ENCODE data around the gene CORO1C.

CORO1C gene

GRCh38 chr12:108611884-108612415 is 119.4 kb downstream of the CORO1C start:
- H3K9me3 ChIP-seq (ENCODE audit: control insufficient read depth in 2 of 2, low read length in 2 of 2) = no peaks in the 10 kb centered on the region
- no peak overlapping the region for H3K9ac ChIP-seq (ENCODE audit: low read length in 2 of 2)
- H3K36me3 ChIP-seq (ENCODE audit: control insufficient read depth in 2 of 2, insufficient read depth in 2 of 2, low read length in 2 of 2) = no peaks in the 10 kb centered on the region
- H3K4me3 ChIP-seq (ENCODE audit: low read length in 2 of 2) = no peak overlapping the region
- no peak overlapping the region for H3K27ac ChIP-seq (ENCODE audit: low read length)
- H3K27me3 ChIP-seq (ENCODE audit: control insufficient read depth in 1 of 2, insufficient read depth in 2 of 2, low read length in 2 of 2) = no peaks in the 10 kb centered on the region
- peaks cover 11% of the 10 kb centered on the region for H3K4me1 ChIP-seq (ENCODE audit: control insufficient read depth, insufficient read depth, low read length)

DNA sequence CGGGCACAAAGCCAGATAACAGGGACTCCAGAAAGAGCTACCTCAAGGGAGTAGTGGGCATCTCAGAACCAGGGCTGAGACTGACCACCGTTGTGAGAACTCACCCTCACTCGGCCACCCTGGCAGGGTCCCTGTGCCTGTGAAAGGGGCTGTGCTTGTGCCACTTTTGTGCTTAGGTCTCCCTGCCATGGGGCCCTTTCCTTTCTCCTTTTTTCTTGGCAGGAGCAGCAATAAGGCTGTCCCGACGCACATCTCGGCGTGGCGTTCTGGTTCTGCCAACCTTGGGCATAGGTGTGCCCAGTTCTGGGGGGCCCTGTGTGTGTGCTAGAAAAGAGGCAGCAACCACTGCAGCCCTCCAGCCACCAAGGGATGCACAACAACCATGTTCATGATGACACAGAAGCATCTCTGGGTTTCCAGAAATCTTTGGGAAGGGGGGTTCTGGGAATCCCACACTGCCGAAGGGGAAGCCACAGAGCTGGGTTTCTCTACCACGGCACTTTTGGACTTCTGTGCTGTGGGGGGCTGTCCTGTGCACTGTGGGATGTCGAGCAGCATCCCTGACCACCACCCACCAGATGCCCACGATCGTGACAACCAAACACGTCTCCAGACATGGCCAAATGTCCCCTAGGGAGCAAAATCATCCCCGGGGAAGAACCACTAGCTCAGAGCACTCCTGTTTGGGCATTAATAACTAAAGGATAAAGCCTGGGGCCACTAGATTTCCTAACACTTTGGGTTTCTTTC is 120.3 kb downstream of the CORO1C start:
- Histone ChIP-seq H3K27ac (ENCODE audit: low read length) (no peak overlapping the region), H3K4me1 (ENCODE audit: control insufficient read depth, insufficient read depth, low read length) (peaks cover 11% of the 10 kb centered on the region), H3K9ac (ENCODE audit: low read length in 2 of 2) (no peak overlapping the region), H3K9me3 (ENCODE audit: control insufficient read depth in 2 of 2, low read length in 2 of 2) (no peaks in the 10 kb centered on the region), H3K27me3 (ENCODE audit: control insufficient read depth in 1 of 2, insufficient read depth in 2 of 2, low read length in 2 of 2) (no peaks in the 10 kb centered on the region), H3K36me3 (ENCODE audit: control insufficient read depth in 2 of 2, insufficient read depth in 2 of 2, low read length in 2 of 2) (no peaks in the 10 kb centered on the region), H3K4me3 (ENCODE audit: low read length in 2 of 2) (no peak overlapping the region)

DNA sequence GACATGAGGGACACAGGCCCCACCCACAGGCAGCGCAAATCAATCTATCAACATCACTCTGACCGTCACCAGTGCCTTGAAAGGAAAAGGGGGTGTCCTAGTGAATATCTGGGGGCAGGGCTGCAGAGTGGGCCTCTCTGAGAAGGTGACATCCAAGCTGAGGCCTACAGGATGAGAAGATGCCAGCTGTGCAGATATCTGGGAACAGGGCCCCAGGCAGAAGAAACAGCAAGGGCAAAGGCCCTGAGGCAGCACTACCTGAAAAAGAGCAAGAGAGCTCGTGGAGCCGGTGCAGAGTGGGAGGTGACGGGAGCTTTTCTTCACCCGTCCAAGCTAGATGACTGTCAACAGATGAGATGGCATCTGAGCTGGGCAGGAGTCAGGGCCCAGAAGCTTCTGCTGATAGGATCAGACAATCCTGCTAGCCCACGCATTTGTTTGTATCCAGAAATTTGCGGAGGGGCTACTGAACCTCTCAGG is 120.9 kb downstream of the CORO1C start:
- Histone ChIP-seq H3K4me1 (ENCODE audit: control insufficient read depth, insufficient read depth, low read length) (peaks cover 11% of the 10 kb centered on the region), H3K27me3 (ENCODE audit: control insufficient read depth in 1 of 2, insufficient read depth in 2 of 2, low read length in 2 of 2) (no peaks in the 10 kb centered on the region), H3K36me3 (ENCODE audit: control insufficient read depth in 2 of 2, insufficient read depth in 2 of 2, low read length in 2 of 2) (no peaks in the 10 kb centered on the region), H3K9ac (ENCODE audit: low read length in 2 of 2) (no peak overlapping the region), H3K27ac (ENCODE audit: low read length) (no peak overlapping the region), H3K4me3 (ENCODE audit: low read length in 2 of 2) (no peak overlapping the region), H3K9me3 (ENCODE audit: control insufficient read depth in 2 of 2, low read length in 2 of 2) (no peaks in the 10 kb centered on the region)

- Histone ChIP-seq H3K27ac (ENCODE audit: low read length) (no peak overlapping the region), H3K4me1 (ENCODE audit: control insufficient read depth, insufficient read depth, low read length) (peaks cover 11% of the 10 kb centered on the region), H3K4me3 (ENCODE audit: low read length in 2 of 2) (no peak overlapping the region), H3K9ac (ENCODE audit: low read length in 2 of 2) (no peak overlapping the region), H3K36me3 (ENCODE audit: control insufficient read depth in 2 of 2, insufficient read depth in 2 of 2, low read length in 2 of 2) (no peaks in the 10 kb centered on the region), H3K9me3 (ENCODE audit: control insufficient read depth in 2 of 2, low read length in 2 of 2) (no peaks in the 10 kb centered on the region), H3K27me3 (ENCODE audit: control insufficient read depth in 1 of 2, insufficient read depth in 2 of 2, low read length in 2 of 2) (no peaks in the 10 kb centered on the region)
These were observed 121.6 kb downstream of the CORO1C start for GRCh38 chr12:108609537-108610335.

DNA sequence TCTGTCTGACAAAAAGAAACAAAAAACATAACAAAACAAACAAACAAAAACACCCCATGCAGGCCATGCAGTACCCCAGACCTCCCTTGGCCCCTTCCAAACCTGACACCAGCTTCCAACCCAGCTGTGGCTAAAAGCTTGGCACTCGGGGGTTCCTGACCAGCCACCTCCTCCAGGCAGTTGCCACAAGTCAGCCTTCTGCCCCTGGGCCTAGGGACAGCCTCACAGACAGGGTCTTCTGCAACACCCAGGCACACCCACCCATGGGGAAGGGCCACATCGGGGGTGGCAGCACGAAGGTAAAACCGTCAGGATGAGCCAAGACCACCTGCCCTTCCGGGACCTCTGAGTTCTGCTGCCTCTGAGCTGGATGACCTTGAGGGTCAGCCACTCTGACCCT is 122.7 kb downstream of the CORO1C start:
- Histone ChIP-seq H3K27ac (ENCODE audit: low read length) (no peak overlapping the region), H3K9ac (ENCODE audit: low read length in 2 of 2) (no peak overlapping the region), H3K36me3 (ENCODE audit: control insufficient read depth in 2 of 2, insufficient read depth in 2 of 2, low read length in 2 of 2) (no peaks in the 10 kb centered on the region), H3K4me1 (ENCODE audit: control insufficient read depth, insufficient read depth, low read length) (peaks cover 11% of the 10 kb centered on the region), H3K9me3 (ENCODE audit: control insufficient read depth in 2 of 2, low read length in 2 of 2) (no peaks in the 10 kb centered on the region), H3K27me3 (ENCODE audit: control insufficient read depth in 1 of 2, insufficient read depth in 2 of 2, low read length in 2 of 2) (no peaks in the 10 kb centered on the region), H3K4me3 (ENCODE audit: low read length in 2 of 2) (no peak overlapping the region)

GRCh38 chr12:108607981-108608600 is 123.2 kb downstream of the CORO1C start:
- Histone ChIP-seq H3K4me3 (ENCODE audit: low read length in 2 of 2) (no peak overlapping the region), H3K36me3 (ENCODE audit: control insufficient read depth in 2 of 2, insufficient read depth in 2 of 2, low read length in 2 of 2) (no peaks in the 10 kb centered on the region), H3K27me3 (ENCODE audit: control insufficient read depth in 1 of 2, insufficient read depth in 2 of 2, low read length in 2 of 2) (no peaks in the 10 kb centered on the region), H3K9ac (ENCODE audit: low read length in 2 of 2) (no peak overlapping the region), H3K4me1 (ENCODE audit: control insufficient read depth, insufficient read depth, low read length) (peaks cover 9% of the 10 kb centered on the region), H3K9me3 (ENCODE audit: control insufficient read depth in 2 of 2, low read length in 2 of 2) (no peaks in the 10 kb centered on the region), H3K27ac (ENCODE audit: low read length) (no peak overlapping the region)

GRCh38 chr12:108606492-108606891 is 124.8 kb downstream of the CORO1C start:
- H3K27ac ChIP-seq (ENCODE audit: low read length) = peak overlapping the region; percentile 24
- peaks cover 9% of the 10 kb centered on the region for H3K4me1 ChIP-seq (ENCODE audit: control insufficient read depth, insufficient read depth, low read length)
- no peaks in the 10 kb centered on the region for H3K36me3 ChIP-seq (ENCODE audit: control insufficient read depth in 2 of 2, insufficient read depth in 2 of 2, low read length in 2 of 2)
- no peak overlapping the region for H3K4me3 ChIP-seq (ENCODE audit: low read length in 2 of 2)
- H3K27me3 ChIP-seq (ENCODE audit: control insufficient read depth in 1 of 2, insufficient read depth in 2 of 2, low read length in 2 of 2) = no peaks in the 10 kb centered on the region
- H3K9me3 ChIP-seq (ENCODE audit: control insufficient read depth in 2 of 2, low read length in 2 of 2) = no peaks in the 10 kb centered on the region
- H3K9ac ChIP-seq (ENCODE audit: low read length in 2 of 2) = no peak overlapping the region

DNA sequence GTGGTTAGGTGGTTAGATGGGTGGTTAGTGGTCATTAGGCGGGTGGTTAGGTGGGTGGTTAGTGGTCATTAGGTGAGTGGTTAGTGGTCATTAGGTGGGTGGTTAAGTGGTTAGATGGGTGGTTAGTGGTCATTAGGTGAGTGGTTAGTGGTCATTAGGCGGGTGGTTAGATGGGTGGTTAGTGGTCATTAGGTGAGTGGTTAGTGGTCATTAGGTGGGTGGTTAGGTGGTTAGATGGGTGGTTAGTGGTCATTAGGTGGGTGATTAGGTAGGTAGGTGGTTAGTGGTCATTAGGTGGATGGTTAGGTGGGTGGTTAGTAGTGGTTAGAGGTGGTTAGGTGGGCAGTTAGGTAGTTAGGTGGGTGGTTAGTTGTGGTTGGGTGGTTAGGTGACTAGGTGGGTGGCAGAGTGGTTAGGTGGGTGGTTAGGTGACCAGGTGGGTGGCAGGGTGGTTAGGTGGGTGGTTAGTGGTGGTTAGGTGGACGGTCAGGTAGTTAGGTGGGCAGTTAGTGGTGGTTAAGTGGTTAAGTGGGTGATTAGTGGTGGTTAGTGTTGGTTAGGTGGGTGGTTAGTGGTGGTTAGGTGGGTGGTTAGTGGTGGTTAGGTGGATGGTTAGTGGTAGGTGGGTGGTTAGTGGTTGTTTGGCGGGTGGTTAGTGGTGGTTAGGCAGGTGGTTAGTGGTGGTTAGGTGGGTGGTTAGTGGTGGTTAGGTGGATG is 125.5 kb downstream of the CORO1C start:
- Histone ChIP-seq H3K27me3 (ENCODE audit: control insufficient read depth in 1 of 2, insufficient read depth in 2 of 2, low read length in 2 of 2) (no peaks in the 10 kb centered on the region), H3K9ac (ENCODE audit: low read length in 2 of 2) (no peak overlapping the region), H3K36me3 (ENCODE audit: control insufficient read depth in 2 of 2, insufficient read depth in 2 of 2, low read length in 2 of 2) (no peaks in the 10 kb centered on the region), H3K4me3 (ENCODE audit: low read length in 2 of 2) (no peak overlapping the region), H3K27ac (ENCODE audit: low read length) (no peak overlapping the region), H3K4me1 (ENCODE audit: control insufficient read depth, insufficient read depth, low read length) (peaks cover 9% of the 10 kb centered on the region), H3K9me3 (ENCODE audit: control insufficient read depth in 2 of 2, low read length in 2 of 2) (no peaks in the 10 kb centered on the region)

DNA sequence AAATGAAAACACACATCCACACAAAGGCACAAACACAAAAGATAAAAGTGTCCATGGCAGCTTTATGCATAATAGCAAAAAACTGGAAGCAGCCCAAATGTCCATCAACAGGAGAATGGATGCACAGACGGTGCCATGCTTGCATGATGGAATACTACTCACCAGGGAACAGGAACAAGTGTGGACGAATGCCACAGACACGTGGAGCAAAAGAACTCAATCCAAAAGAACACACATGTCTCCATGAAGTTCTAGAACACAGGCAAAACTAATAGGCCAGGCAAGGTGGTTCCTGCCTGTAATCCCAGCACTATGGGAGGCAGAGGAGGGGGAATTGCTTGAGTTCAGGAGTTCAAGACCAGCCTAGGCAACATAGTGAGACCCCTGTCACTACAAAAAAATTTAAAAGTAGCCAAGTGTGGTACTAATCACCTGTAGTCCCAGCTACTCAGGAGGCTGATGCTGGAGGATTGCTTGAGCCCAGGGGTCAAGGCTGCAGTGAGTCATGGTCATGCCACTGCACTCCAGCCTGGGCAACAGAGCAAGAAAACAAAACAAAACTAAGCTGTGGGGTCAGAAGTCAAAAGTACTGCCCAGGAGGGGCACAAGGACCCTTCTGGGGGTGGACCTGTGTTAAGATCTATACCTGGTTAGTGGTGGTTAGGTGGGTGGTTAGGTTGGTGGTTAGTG is 126.2 kb downstream of the CORO1C start:
- H3K27me3 ChIP-seq (ENCODE audit: control insufficient read depth in 1 of 2, insufficient read depth in 2 of 2, low read length in 2 of 2) = no peaks in the 10 kb centered on the region
- H3K9me3 ChIP-seq (ENCODE audit: control insufficient read depth in 2 of 2, low read length in 2 of 2) = no peaks in the 10 kb centered on the region
- H3K9ac ChIP-seq (ENCODE audit: low read length in 2 of 2) = no peak overlapping the region
- H3K36me3 ChIP-seq (ENCODE audit: control insufficient read depth in 2 of 2, insufficient read depth in 2 of 2, low read length in 2 of 2) = no peaks in the 10 kb centered on the region
- H3K27ac ChIP-seq (ENCODE audit: low read length) = no peak overlapping the region
- H3K4me3 ChIP-seq (ENCODE audit: low read length in 2 of 2) = no peak overlapping the region
- peaks cover 9% of the 10 kb centered on the region for H3K4me1 ChIP-seq (ENCODE audit: control insufficient read depth, insufficient read depth, low read length)

All from stomach smooth muscle (tissue), 2 donors.